Activated CD8-positive, alpha-beta memory T cell treated with anti-CD3 and anti-CD28 coated beads, Interleukin-2, amount 50 U/mL, for 4 hours (primary cell): ENCODE data around the gene WNT1.

ENCODE experiments used
- DNase-seq: peaks from one replicate; pipeline ENCODE4 v3.0.0-alpha.2; 2020

WNT1 gene

GRCh38 chr12:49031573-49032161 lies 53.5 kb downstream of the WNT1 start:
- DNase-seq: no peak
